Esophagus squamous epithelium (tissue), 5 donors: ENCODE data around the gene SCLY. TPM values are rescaled to one million over a fixed set of nuclear protein-coding genes. Genes with fewer than 3 reads are reported as not detected.

Experiments used
- DNase-seq: peaks from one replicate; lab custom pipeline; 2025; lab: John Stamatoyannopoulos, UW
- H3K27ac ChIP-seq, 4 donors: fragments of 200-600 bp; sonication (generic); one replicate each; pipeline ENCODE4 v1.5.1; 2016 to 2019; ENCODE audit warnings: mild to moderate bottlenecking in 1 of 4
- H3K27me3 ChIP-seq, 4 donors: fragments of 200-600 bp; sonication (generic); 1 replicate in 3 of 4; 2 replicates in 1 of 4; pipeline versions ENCODE4 v1.5.1 to v1.6.0; 2017 to 2021; ENCODE audit warnings: antibody characterized with exemption in 1 of 4
- H3K36me3 ChIP-seq, 3 donors: fragments of 200-600 bp; sonication (generic); one replicate each; pipeline ENCODE4 v1.5.1; 2016 to 2019
- H3K4me1 ChIP-seq, 3 donors: fragments of 200-600 bp; sonication (generic); one replicate each; pipeline ENCODE4 v1.5.1; 2017 to 2019
- H3K4me3 ChIP-seq, 4 donors: fragments of 200-600 bp; sonication (generic); 1 replicate in 3 of 4; 2 replicates in 1 of 4; pipeline ENCODE4 v1.5.1; 2016 to 2019; ENCODE audit warnings: mild to moderate bottlenecking in 2 of 4, moderate library complexity in 1 of 4
- H3K9me3 ChIP-seq, 3 donors: fragments of 200-600 bp; sonication (generic); one replicate each; pipeline ENCODE4 v1.5.1; 2016 to 2019
- CTCF ChIP-seq, 6 experiments: fragments of 450-650 bp in 4 of 6; fragments of 200-600 bp in 2 of 6; sonication (generic) in 2 of 6; IDR thresholded peaks; one replicate each; pipeline ENCODE4 v1.5.1; 2016 to 2019; ENCODE audit warnings: antibody characterized with exemption in 6 of 6, mild to moderate bottlenecking in 4 of 6, moderate library complexity in 4 of 6
- POLR2A ChIP-seq, 4 donors: fragments of 450-650 bp; IDR thresholded peaks; one replicate each; pipeline ENCODE4 v1.6.1; 2017; ENCODE audit warnings: antibody characterized with exemption in 4 of 4, mild to moderate bottlenecking in 4 of 4, moderate library complexity in 3 of 4
- WGBS, 2 donors: methylation state at CpG; one replicate each; pipeline ENCODE4 v1.1.5; 2018; 5-methylcytosine and 5-hydroxymethylcytosine counted together
- intact Hi-C: fragments of 100-400 bp; cut with DNase I; formaldehyde crosslinking; loops from one replicate; pipeline ENCODE4 v1.15.0; 2022
- total RNA-seq, 4 donors: library from RNA; depleted of rRNA; stranded (reverse); fragments of >200 nt; gene quantifications; one replicate each; pipeline ENCODE4 v1.1.0, GENCODE V29; 2016
- donor health status: DM: yes; HTN: yes; CAD: no.

SCLY gene
- total RNA-seq, 4 donors from 2014 or later, result 3.0 to 14.0 (median 11.4) TPM

GRCh38 chr2:238080518-238080917 lies 19.7 kb downstream of the SCLY start:
- H3K27ac ChIP-seq, result no peak overlapping the region
- intact Hi-C loops, result no loop called here
- peaks cover 0 to 54% (median 6%) of the 10 kb centered on the region in 3 donors for H3K36me3 ChIP-seq
- H3K4me3 ChIP-seq, result no peak overlapping the region
- no peaks in the 10 kb centered on the region for H3K4me1 ChIP-seq
- no peaks in the 10 kb centered on the region for H3K9me3 ChIP-seq
- H3K27me3 ChIP-seq, result no peaks in the 10 kb centered on the region
- no peak for DNase-seq
- TF ChIP-seq POLR2A (IDR thresholded peaks at IDR 0.05) (no peak), CTCF (IDR thresholded peaks at IDR 0.05) (no peak)
- WGBS, 2 donors, result 92 to 97% methylated on average over 6 to 10 of the region's 15 CpGs

- no peak for DNase-seq
- TF ChIP-seq CTCF (IDR thresholded peaks at IDR 0.05) (no peak), POLR2A (IDR thresholded peaks at IDR 0.05) (no peak)
- H3K4me1 ChIP-seq, result no peaks in the 10 kb centered on the region
- H3K36me3 ChIP-seq, result peaks cover 0 to 54% (median 6%) of the 10 kb centered on the region in 3 donors
- no peak overlapping the region for H3K27ac ChIP-seq
- intact Hi-C loops, result no loop called here
- no peak overlapping the region for H3K4me3 ChIP-seq
- H3K27me3 ChIP-seq, result no peaks in the 10 kb centered on the region
- no peaks in the 10 kb centered on the region for H3K9me3 ChIP-seq
- 90 to 91% methylated on average over 7 to 10 of the region's 13 CpGs for WGBS, 2 donors
Measured at GRCh38 chr2:238081150-238081549, 20.3 kb downstream of the SCLY start.

- no peak for DNase-seq
- Histone ChIP-seq H3K9me3 (no peaks in the 10 kb centered on the region), H3K27me3 (no peaks in the 10 kb centered on the region), H3K4me3 (no peak overlapping the region), H3K36me3 (peaks cover 0 to 54% (median 6%) of the 10 kb centered on the region in 3 donors), H3K4me1 (no peaks in the 10 kb centered on the region), H3K27ac (no peak overlapping the region)
- 95 to 97% methylated on average over 16 of the region's 16 CpGs for WGBS, 2 donors
- TF ChIP-seq CTCF (IDR thresholded peaks at IDR 0.05), result no peak
- no peak for TF ChIP-seq POLR2A (IDR thresholded peaks at IDR 0.05)
- intact Hi-C loops, result no loop called here
Measured at GRCh38 chr2:238081561-238081960, 20.8 kb downstream of the SCLY start.

GRCh38 chr2:238082151-238082550 lies 21.4 kb downstream of the SCLY start:
- no peaks in the 10 kb centered on the region for H3K9me3 ChIP-seq
- H3K27ac ChIP-seq, result no peak overlapping the region
- peaks cover 0 to 52% (median 6%) of the 10 kb centered on the region in 3 donors for H3K36me3 ChIP-seq
- DNase-seq, result no peak
- no peaks in the 10 kb centered on the region for H3K27me3 ChIP-seq
- no peak overlapping the region for H3K4me3 ChIP-seq
- 88 to 95% methylated on average over 4 to 8 of the region's 17 CpGs for WGBS, 2 donors
- intact Hi-C loops, result no loop called here
- H3K4me1 ChIP-seq, result no peaks in the 10 kb centered on the region
- TF ChIP-seq CTCF (IDR thresholded peaks at IDR 0.05) (no peak), POLR2A (IDR thresholded peaks at IDR 0.05) (no peak)

- DNase-seq, result no peak
- Histone ChIP-seq H3K36me3 (peaks cover 0 to 48% (median 6%) of the 10 kb centered on the region in 3 donors), H3K9me3 (no peaks in the 10 kb centered on the region), H3K4me3 (no peak overlapping the region), H3K4me1 (no peaks in the 10 kb centered on the region), H3K27ac (no peak overlapping the region), H3K27me3 (no peaks in the 10 kb centered on the region)
- TF ChIP-seq CTCF (IDR thresholded peaks at IDR 0.05) (no peak), POLR2A (IDR thresholded peaks at IDR 0.05) (no peak)
- 77 to 80% methylated on average over 7 of the region's 7 CpGs for WGBS, 2 donors
- intact Hi-C loops, result no loop called here
Measured at GRCh38 chr2:238082827-238083226, 22.0 kb downstream of the SCLY start.
